ENCODE measurements around the gene MLF2.
A peak's percentile ranks its signal among the peaks of the same experiment; 100 is the strongest.
"Not testable (repeated sequence)": the region's sequence is repeated elsewhere in the genome, so short reads cannot be mapped to it uniquely, and the experiment has no call there.

MLF2 gene

GRCh38 chr12:6764011-6764828 is 11.3 kb upstream of the MLF2 start:
- DNase-seq: peak; percentile 90 to 91

GRCh38 chr12:6763380-6763779 is 10.4 kb upstream of the MLF2 start:
- DNase-seq: no peak

- no peak for DNase-seq
These were observed 6.8 kb upstream of the MLF2 start for GRCh38 chr12:6759741-6760140.

GRCh38 chr12:6758506-6759095 is 5.7 kb upstream of the MLF2 start:
- no peak for DNase-seq

GRCh38 chr12:6757028-6757690 is 4.2 kb upstream of the MLF2 start:
- no peak for DNase-seq

- no peak for DNase-seq
These were observed 1.5 kb upstream of the MLF2 start for GRCh38 chr12:6754411-6754810.

GRCh38 chr12:6753772-6754356 is 923 bp upstream of the MLF2 start:
- DNase-seq: no peak

- DNase-seq: no peak
These were observed 597 bp downstream of the MLF2 start for GRCh38 chr12:6752167-6752920.

GRCh38 chr12:6751767-6752166 is 1.2 kb downstream of the MLF2 start:
- no peak for DNase-seq

- DNase-seq: no peak
These were observed 2.4 kb downstream of the MLF2 start for GRCh38 chr12:6750506-6750905.

- DNase-seq: no peak
These were observed 4.2 kb downstream of the MLF2 start for GRCh38 chr12:6748761-6749160.

GRCh38 chr12:6747216-6747615 is 5.7 kb downstream of the MLF2 start:
- DNase-seq: no peak

GRCh38 chr12:6745741-6746525 is 7.0 kb downstream of the MLF2 start:
- no peak for DNase-seq

- not testable (repeated sequence) for DNase-seq
These were observed 9.6 kb downstream of the MLF2 start for GRCh38 chr12:6743300-6743699.

GRCh38 chr12:6742834-6743233 is 10.1 kb downstream of the MLF2 start:
- DNase-seq: no peak

- not testable (repeated sequence) for DNase-seq
These were observed 10.9 kb downstream of the MLF2 start for GRCh38 chr12:6742080-6742479.

GRCh38 chr12:6736754-6737153 is 16.2 kb downstream of the MLF2 start:
- DNase-seq: no peak

- DNase-seq: peak in 1 of 2 donors; percentile 62
These were observed 17.3 kb downstream of the MLF2 start for GRCh38 chr12:6735448-6736191.

GRCh38 chr12:6734506-6735387 is 18.2 kb downstream of the MLF2 start:
- DNase-seq: no peak

- no peak for DNase-seq
These were observed 22.8 kb downstream of the MLF2 start for GRCh38 chr12:6730169-6730568.
